Prostate gland (tissue), 2 donors: ENCODE data around the gene GSE1. TPM values are rescaled to one million over a fixed set of nuclear protein-coding genes. Genes with fewer than 3 reads are reported as not detected.

Experiments
- DNase-seq: peaks from one replicate; pipeline ENCODE4 v3.0.0-alpha.2; 2019; ENCODE audit warnings: low spot score
- H3K27ac ChIP-seq, 2 donors: fragments of 200-600 bp; sonication (generic); 2 replicates each; pipeline ENCODE4 v1.5.1; 2017 to 2019
- H3K27me3 ChIP-seq: fragments of 200-600 bp; sonication (generic); replicated peaks from 2 replicates; pipeline ENCODE4 v1.5.1; 2019; ENCODE audit not compliant: insufficient read depth
- H3K36me3 ChIP-seq, 2 donors: fragments of 200-600 bp; sonication (generic); 1 replicate in 1 of 2; 2 replicates in 1 of 2; pipeline versions ENCODE4 v1.5.1 to v1.8.1; 2017 to 2019
- H3K4me1 ChIP-seq: fragments of 200-600 bp; sonication (generic); replicated peaks from 2 replicates; pipeline ENCODE4 v1.5.1; 2019
- H3K4me3 ChIP-seq, 2 donors: fragments of 200-600 bp; sonication (generic); 2 replicates each; pipeline ENCODE4 v1.5.1; 2017 to 2019
- H3K9me3 ChIP-seq: fragments of 200-600 bp; sonication (generic); 2 replicates; pipeline ENCODE4 v1.5.1; 2017
- POLR2A ChIP-seq: fragments of 450-650 bp; IDR thresholded peaks from one replicate; pipeline ENCODE4 v1.6.1; 2016; ENCODE audit warnings: antibody characterized with exemption, mild to moderate bottlenecking
- POLR2AphosphoS5 ChIP-seq: sonication (generic); formaldehyde crosslinking; IDR thresholded peaks from one replicate; pipeline ENCODE4 v1.6.1; 2017; ENCODE audit warnings: antibody characterized with exemption
- WGBS: methylation state at CpG from one replicate; pipeline ENCODE4 v1.1.5; 2018; 5-methylcytosine and 5-hydroxymethylcytosine counted together
- intact Hi-C: fragments of 100-400 bp; cut with DNase I; formaldehyde crosslinking; loops from one replicate; pipeline ENCODE4 v1.14.2; 2022
- total RNA-seq, 2 donors: library from RNA; depleted of rRNA; stranded (reverse); fragments of >200 nt; gene quantifications; one replicate each; pipeline ENCODE4 v1.1.0, GENCODE V29; 2016
- TF ChIP-seq, protein P1 (sequence below), 4 experiments: fragments of 200-600 bp in 2 of 4; fragments of 450-650 bp in 2 of 4; sonication (generic) in 2 of 4; IDR thresholded peaks; 1 replicate in 3 of 4; 2 replicates in 1 of 4; pipeline ENCODE4 v1.5.1; 2016 to 2019; ENCODE audit warnings: antibody characterized with exemption in 4 of 4, mild to moderate bottlenecking in 2 of 4, moderate library complexity in 2 of 4

GSE1 gene
- total RNA-seq, 2 donors from 2014 or later: 41.4 to 146 TPM

DNA sequence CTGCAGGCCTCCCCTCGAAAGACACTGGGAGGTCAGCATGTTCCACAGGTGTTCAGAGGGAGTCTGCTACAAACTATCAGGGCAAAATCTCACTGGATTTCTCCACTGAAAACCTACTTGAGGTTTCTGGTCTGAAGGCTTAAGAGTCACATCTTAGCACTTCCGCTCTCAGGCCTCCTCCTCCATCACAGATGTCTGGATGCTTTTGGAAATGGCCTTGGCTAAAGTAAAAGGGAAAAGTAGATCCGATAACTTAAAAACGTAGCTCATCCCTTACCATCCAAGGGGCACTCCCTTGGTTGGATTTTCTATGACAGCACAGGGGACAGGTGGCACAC, 61.3 kb downstream of the GSE1 start:
- peaks cover 15% of the 10 kb centered on the region for H3K4me1 ChIP-seq
- H3K27me3 ChIP-seq: no peaks in the 10 kb centered on the region
- peaks cover 0 to 9% of the 10 kb centered on the region in 2 donors for H3K36me3 ChIP-seq
- H3K27ac ChIP-seq: peak overlapping the region; percentile 71 to 72
- intact Hi-C loops: loop anchor here (5.0 kb wide), 1 partner anchor 43 kb away; no protein-coding TSS in a partner anchor
- TF ChIP-seq, protein P1, sequence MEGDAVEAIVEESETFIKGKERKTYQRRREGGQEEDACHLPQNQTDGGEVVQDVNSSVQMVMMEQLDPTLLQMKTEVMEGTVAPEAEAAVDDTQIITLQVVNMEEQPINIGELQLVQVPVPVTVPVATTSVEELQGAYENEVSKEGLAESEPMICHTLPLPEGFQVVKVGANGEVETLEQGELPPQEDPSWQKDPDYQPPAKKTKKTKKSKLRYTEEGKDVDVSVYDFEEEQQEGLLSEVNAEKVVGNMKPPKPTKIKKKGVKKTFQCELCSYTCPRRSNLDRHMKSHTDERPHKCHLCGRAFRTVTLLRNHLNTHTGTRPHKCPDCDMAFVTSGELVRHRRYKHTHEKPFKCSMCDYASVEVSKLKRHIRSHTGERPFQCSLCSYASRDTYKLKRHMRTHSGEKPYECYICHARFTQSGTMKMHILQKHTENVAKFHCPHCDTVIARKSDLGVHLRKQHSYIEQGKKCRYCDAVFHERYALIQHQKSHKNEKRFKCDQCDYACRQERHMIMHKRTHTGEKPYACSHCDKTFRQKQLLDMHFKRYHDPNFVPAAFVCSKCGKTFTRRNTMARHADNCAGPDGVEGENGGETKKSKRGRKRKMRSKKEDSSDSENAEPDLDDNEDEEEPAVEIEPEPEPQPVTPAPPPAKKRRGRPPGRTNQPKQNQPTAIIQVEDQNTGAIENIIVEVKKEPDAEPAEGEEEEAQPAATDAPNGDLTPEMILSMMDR (IDR thresholded peaks at IDR 0.05): no peak
- TF ChIP-seq POLR2A (no peak), POLR2AphosphoS5 (no peak)
- no peak overlapping the region for H3K4me3 ChIP-seq
- WGBS: 59% methylated on average over 4 of the region's 4 CpGs
- DNase-seq: no peak
- H3K9me3 ChIP-seq: no peaks in the 10 kb centered on the region

DNA sequence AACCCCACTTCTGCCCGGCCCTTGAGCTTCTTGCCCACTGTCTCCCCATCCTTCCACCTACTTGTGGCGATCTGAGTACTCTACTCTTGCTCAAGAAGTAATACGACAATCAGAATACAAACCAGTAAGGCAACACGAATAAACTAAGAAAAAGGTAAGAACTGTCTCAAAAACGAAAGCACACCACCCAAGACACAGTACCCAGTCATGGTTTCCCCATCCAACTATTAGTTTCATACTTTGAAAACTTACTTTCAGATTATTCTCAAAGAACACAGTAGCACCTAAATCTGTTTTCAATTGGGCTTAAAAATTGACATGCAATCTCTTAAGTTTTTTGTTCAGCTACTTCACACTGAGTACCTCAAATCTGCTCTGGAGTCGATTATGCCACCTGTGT, 61.7 kb downstream of the GSE1 start:
- Histone ChIP-seq H3K4me1 (peaks cover 15% of the 10 kb centered on the region), H3K27ac (peak overlapping the region; percentile 71 to 72), H3K4me3 (no peak overlapping the region), H3K27me3 (no peaks in the 10 kb centered on the region), H3K9me3 (no peaks in the 10 kb centered on the region), H3K36me3 (peaks cover 0 to 9% of the 10 kb centered on the region in 2 donors)
- WGBS: 85% methylated on average over 6 of the region's 6 CpGs
- DNase-seq: no peak
- no peak for TF ChIP-seq POLR2AphosphoS5
- TF ChIP-seq, protein P1 (IDR thresholded peaks at IDR 0.05): no peak
- no peak for TF ChIP-seq POLR2A
- intact Hi-C loops: loop anchor here (5.0 kb wide), 1 partner anchor 42 kb away; no protein-coding TSS in a partner anchor

DNA sequence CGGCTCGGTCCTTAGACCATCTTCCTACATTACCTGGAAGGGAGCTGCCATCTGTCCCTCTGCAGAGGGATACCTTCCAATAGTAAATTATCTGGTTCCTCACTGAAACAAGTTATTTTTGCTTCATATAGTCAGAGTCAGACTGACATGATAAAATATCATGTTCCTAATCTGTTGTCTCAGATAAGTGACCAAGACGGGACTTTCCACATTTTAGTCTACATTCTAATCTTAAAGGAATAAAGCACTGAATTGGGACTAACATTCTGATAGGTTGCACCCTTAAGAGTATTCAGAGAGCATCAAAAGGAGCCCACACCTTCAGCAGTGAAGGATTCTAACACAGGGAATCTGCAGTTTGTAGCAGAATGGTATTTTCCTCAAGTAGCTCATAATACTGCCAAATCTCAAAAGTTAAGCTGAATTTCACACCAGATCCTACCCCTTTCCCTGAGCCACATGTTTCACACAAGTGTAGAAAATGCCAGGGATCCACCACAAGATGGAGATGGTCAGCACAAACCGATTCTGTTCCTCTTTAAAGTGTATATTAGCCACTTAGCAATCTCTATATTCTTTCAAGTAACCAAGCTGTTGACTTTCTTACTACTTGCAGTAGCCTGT, 62.2 kb downstream of the GSE1 start:
- peaks cover 15% of the 10 kb centered on the region for H3K4me1 ChIP-seq
- DNase-seq: no peak
- no peaks in the 10 kb centered on the region for H3K27me3 ChIP-seq
- H3K9me3 ChIP-seq: no peaks in the 10 kb centered on the region
- 55% methylated on average over 4 of the region's 4 CpGs for WGBS
- peak overlapping the region in 1 of 2 donors; percentile 72 for H3K27ac ChIP-seq
- intact Hi-C loops: no loop called here
- H3K4me3 ChIP-seq: no peak overlapping the region
- H3K36me3 ChIP-seq: peaks cover 0 to 9% of the 10 kb centered on the region in 2 donors
- TF ChIP-seq, protein P1 (IDR thresholded peaks at IDR 0.05): peak in 3 of 4 experiments; percentile 25 to 51 (median 49)
- no peak for TF ChIP-seq POLR2A

DNA sequence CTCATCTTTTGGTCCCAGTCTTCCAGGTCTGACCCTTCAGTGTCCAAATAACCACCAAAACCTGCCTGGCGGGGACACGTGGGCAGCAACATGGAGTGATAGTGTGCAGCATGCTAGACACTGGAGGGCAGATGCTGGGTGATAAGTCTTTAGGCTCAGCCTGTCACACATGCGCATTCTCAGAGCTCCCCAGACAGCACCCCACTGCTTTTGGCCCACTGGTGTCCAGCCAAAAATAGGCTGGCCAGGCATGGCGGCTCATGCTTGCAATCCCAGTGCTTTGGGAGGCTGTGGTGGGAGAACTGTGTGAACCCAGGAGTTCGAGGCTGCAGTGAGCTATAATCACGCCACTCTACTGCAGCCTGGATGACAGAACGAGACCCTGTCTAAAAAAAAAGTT, 63.3 kb downstream of the GSE1 start:
- TF ChIP-seq, protein P1 (IDR thresholded peaks at IDR 0.05): no peak
- TF ChIP-seq POLR2AphosphoS5 (no peak), POLR2A (no peak)
- Histone ChIP-seq H3K9me3 (no peaks in the 10 kb centered on the region), H3K36me3 (peaks cover 0 to 9% of the 10 kb centered on the region in 2 donors), H3K4me1 (peaks cover 15% of the 10 kb centered on the region), H3K27ac (no peak overlapping the region), H3K4me3 (no peak overlapping the region), H3K27me3 (no peaks in the 10 kb centered on the region)
- DNase-seq: no peak
- WGBS: 92% methylated on average over 7 of the region's 7 CpGs
- intact Hi-C loops: no loop called here

DNA sequence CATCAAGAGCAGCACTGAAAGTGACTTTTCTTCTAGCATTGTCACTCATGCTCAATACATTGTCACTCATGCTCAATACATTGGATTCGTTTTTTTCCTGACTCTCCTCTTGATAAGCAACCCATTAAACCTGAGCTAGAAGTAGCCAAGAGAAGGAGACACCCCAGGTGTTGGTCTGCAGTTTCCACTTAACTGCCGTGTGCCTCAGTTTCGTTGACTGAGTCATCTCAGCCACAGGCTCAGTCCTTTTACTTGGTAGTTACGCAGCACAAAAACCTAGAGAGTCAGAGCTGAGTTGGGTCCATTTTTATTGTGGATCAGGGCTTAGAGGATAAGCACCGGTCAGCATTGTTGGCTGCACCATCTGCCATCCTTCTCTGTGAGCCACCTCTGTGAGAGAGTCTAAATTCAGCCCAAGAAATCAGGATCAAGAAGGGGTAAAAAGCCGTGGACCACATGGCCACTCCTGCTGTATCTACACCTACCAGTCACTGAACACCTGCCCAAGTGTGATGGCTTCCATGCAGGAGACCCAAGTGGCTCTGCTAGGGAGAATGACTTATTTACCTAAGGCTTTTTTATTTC, 64.4 kb downstream of the GSE1 start:
- Histone ChIP-seq H3K9me3 (no peaks in the 10 kb centered on the region), H3K36me3 (no peaks in the 10 kb centered on the region), H3K4me3 (no peak overlapping the region), H3K4me1 (peaks cover 15% of the 10 kb centered on the region), H3K27ac (no peak overlapping the region), H3K27me3 (no peaks in the 10 kb centered on the region)
- TF ChIP-seq, protein P1 (IDR thresholded peaks at IDR 0.05): no peak
- TF ChIP-seq POLR2AphosphoS5 (no peak), POLR2A (no peak)
- no peak for DNase-seq
- WGBS: 89% methylated on average over 6 of the region's 6 CpGs
- intact Hi-C loops: no loop called here
